ENCODE data around the gene PEX1. TPM values are rescaled to one million over a fixed set of nuclear protein-coding genes. Genes with fewer than 3 reads are reported as not detected.
A peak's percentile ranks its signal among the peaks of the same experiment; 100 is the strongest.

PEX1 gene
- total and polyA plus RNA-seq, 2 of the 13 experiments (the other 11 are each of a cell fraction or from before 2014, with no cell fraction given), result 16.6 to 22.4 TPM

- TF ChIP-seq BRD4 (CRISPR knock-in tag; IDR thresholded peaks at IDR 0.05) (peak; percentile 82), ZNF672 (CRISPR knock-in tag; IDR thresholded peaks at IDR 0.05) (no peak), ZFX (CRISPR knock-in tag; IDR thresholded peaks at IDR 0.05; ENCODE audit: low read depth) (peak; percentile 95), ZNF720 (CRISPR knock-in tag; IDR thresholded peaks at IDR 0.05) (no peak), RXRA (CRISPR knock-in tag; IDR thresholded peaks at IDR 0.05) (peak; percentile 36; the same call in 1 of the 2 replicates), MNT (IDR thresholded peaks at IDR 0.05) (no peak), DPF2 (CRISPR knock-in tag; IDR thresholded peaks at IDR 0.05; ENCODE audit: borderline replicate concordance, low read depth) (no peak), ZNF556 (CRISPR knock-in tag; IDR thresholded peaks at IDR 0.05; ENCODE audit: borderline replicate concordance) (0 out of 2 replicates have a peak, but pooled peaks have one; percentile 57), ZNF678 (CRISPR knock-in tag; IDR thresholded peaks at IDR 0.05) (no peak), MYNN (CRISPR knock-in tag; IDR thresholded peaks at IDR 0.05; ENCODE audit: low read depth) (no peak), ZNF552 (CRISPR knock-in tag; IDR thresholded peaks at IDR 0.05; ENCODE audit: borderline replicate concordance) (no peak), NFIB (CRISPR knock-in tag; IDR thresholded peaks at IDR 0.05; ENCODE audit: borderline replicate concordance) (no peak), ZBTB49 (CRISPR knock-in tag; IDR thresholded peaks at IDR 0.05; ENCODE audit: borderline replicate concordance) (no peak), DMTF1 (CRISPR knock-in tag; IDR thresholded peaks at IDR 0.05) (no peak), FLYWCH1 (CRISPR knock-in tag; IDR thresholded peaks at IDR 0.05) (no peak), HINFP (CRISPR knock-in tag; IDR thresholded peaks at IDR 0.05; ENCODE audit: low read depth) (peak; percentile 29; the same call in 1 of the 2 replicates), ZNF704 (CRISPR knock-in tag; IDR thresholded peaks at IDR 0.05; ENCODE audit: borderline replicate concordance) (0 out of 2 replicates have a peak, but pooled peaks have one; percentile 57), CBFB (CRISPR knock-in tag; IDR thresholded peaks at IDR 0.05) (peak; percentile 69; the same call in 1 of the 2 replicates), NFE2L2 (IDR thresholded peaks at IDR 0.05; ENCODE audit: low read length) (no peak), NCOA2 (CRISPR knock-in tag; IDR thresholded peaks at IDR 0.05) (peak; percentile 45; the same call in 1 of the 2 replicates)
Measured at GRCh38 chr7:92447345-92448204, 80.7 kb downstream of the PEX1 start, which contains the start of gene GATAD1 (continued).
